Gastroesophageal sphincter (tissue), 3 donors: ENCODE measurements around the gene TMEM163.
"Not testable (repeated sequence)": the region's sequence is repeated elsewhere in the genome, so short reads cannot be mapped to it uniquely, and the experiment has no call there.

ENCODE experiments used
- POLR2A ChIP-seq, 2 donors: fragments of 450-650 bp; IDR thresholded peaks; one replicate each; pipeline ENCODE4 v1.6.1; 2017; ENCODE audit warnings: antibody characterized with exemption in 2 of 2, mild to moderate bottlenecking in 2 of 2, moderate library complexity in 1 of 2
- TF ChIP-seq, protein P1 (sequence below), 4 experiments: fragments of 200-600 bp in 2 of 4; fragments of 450-650 bp in 2 of 4; sonication (generic) in 1 of 4; IDR thresholded peaks; one replicate each; pipeline ENCODE4 v1.5.1; 2017 to 2019; ENCODE audit warnings: antibody characterized with exemption in 4 of 4, mild to moderate bottlenecking in 2 of 4, moderate library complexity in 2 of 4

DNA sequence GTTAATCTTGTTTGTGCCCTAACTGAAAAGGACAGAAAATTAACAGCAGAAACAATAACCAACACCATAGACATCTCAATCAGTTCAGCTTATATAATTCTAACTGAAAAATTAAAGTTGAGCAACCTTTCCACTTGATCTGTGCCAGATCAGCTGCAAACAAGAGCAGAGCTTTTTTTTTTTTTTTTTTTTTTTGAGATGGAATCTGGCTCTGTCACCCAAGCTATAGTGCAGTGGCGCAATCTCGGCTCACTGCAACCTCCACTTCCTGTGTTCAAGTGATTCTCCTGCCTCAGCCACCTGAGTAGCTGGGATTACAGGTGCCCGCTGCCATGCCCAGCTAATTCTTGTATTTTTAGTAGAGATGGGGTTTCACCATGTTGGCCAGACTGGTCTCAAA is 103.3 kb downstream of the TMEM163 start:
- TF ChIP-seq, protein P1, sequence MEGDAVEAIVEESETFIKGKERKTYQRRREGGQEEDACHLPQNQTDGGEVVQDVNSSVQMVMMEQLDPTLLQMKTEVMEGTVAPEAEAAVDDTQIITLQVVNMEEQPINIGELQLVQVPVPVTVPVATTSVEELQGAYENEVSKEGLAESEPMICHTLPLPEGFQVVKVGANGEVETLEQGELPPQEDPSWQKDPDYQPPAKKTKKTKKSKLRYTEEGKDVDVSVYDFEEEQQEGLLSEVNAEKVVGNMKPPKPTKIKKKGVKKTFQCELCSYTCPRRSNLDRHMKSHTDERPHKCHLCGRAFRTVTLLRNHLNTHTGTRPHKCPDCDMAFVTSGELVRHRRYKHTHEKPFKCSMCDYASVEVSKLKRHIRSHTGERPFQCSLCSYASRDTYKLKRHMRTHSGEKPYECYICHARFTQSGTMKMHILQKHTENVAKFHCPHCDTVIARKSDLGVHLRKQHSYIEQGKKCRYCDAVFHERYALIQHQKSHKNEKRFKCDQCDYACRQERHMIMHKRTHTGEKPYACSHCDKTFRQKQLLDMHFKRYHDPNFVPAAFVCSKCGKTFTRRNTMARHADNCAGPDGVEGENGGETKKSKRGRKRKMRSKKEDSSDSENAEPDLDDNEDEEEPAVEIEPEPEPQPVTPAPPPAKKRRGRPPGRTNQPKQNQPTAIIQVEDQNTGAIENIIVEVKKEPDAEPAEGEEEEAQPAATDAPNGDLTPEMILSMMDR (IDR thresholded peaks at IDR 0.05), result not testable (repeated sequence)
- not testable (repeated sequence) for TF ChIP-seq POLR2A (IDR thresholded peaks at IDR 0.05)
